ENCODE measurements around the gene PRLH. TPM values are rescaled to one million over a fixed set of nuclear protein-coding genes. Genes with fewer than 3 reads are reported as not detected.
A peak's percentile ranks its signal among the peaks of the same experiment; 100 is the strongest.

PRLH gene
- total RNA-seq, 1 donor from 2014 or later: not detected

GRCh38 chr2:237614151-237614720, 47.9 kb downstream of the PRLH start:
- FAIRE-seq: no peak
- Histone ChIP-seq H3K27me3 (ENCODE audit: control insufficient read depth, insufficient read depth, low read length) (no peaks in the 10 kb centered on the region), H3K4me3 (ENCODE audit: low read depth, low read length) (no peak overlapping the region), H3K36me3 (ENCODE audit: control insufficient read depth, insufficient read depth, low read length) (no peaks in the 10 kb centered on the region)
- no peak for TF ChIP-seq CTCF (IDR thresholded peaks at IDR 0.05; ENCODE audit: insufficient read depth, low read length, severe bottlenecking)
- DNase-seq (ENCODE audit: low read depth): no peak

DNA sequence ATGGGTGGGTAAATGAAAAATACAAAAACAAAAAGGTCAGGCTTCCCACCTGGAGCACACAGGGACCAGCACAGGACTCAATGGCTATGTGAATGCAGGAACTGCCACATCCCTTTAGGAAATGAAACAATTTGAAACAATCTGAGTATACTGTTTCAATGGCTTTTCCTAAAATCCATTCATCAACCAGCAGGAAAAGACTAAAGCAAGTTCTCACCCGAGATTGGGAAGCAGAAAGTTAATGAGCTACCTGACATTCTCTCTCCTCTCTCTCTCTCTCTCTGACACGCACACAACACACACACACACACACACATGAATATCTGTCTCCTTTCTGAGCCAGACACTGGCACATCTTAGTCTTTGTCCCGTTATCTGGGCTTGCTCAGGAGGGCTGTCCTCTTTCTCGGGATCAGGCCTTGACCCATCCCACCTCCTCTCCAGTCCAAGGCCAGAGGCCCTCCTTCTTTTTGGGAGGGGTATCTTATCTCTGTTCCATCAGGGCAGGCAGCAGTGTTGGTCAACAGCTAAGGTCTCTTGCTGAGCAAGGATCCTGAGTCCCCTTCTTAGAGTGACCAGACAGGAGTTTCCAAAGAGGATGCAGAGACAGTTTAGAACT, 49.4 kb downstream of the PRLH start:
- FAIRE-seq (no peak), DNase-seq (ENCODE audit: low read depth) (no peak)
- no peak for TF ChIP-seq CTCF (IDR thresholded peaks at IDR 0.05; ENCODE audit: insufficient read depth, low read length, severe bottlenecking)
- no peaks in the 10 kb centered on the region for H3K36me3 ChIP-seq (ENCODE audit: control insufficient read depth, insufficient read depth, low read length)
- H3K4me3 ChIP-seq (ENCODE audit: low read depth, low read length): no peak overlapping the region
- H3K27me3 ChIP-seq (ENCODE audit: control insufficient read depth, insufficient read depth, low read length): no peaks in the 10 kb centered on the region

DNA sequence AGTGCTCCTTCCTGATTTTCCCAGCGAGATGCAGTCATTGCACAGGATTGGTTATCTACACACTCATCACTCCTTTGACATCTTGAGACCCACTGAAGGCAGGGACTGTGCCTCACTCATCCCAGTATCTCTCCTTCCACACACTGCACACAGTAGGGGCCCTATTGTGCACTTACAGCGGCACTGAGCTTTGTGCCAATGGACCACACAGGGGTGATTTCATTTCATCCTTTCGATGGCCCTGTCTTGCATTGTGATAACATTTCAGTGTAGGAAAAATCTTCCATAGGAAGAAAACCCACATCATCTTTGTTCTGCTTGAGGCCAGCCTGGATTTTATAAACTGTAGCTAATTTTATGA, 50.0 kb downstream of the PRLH start:
- Histone ChIP-seq H3K36me3 (ENCODE audit: control insufficient read depth, insufficient read depth, low read length) (no peaks in the 10 kb centered on the region), H3K4me3 (ENCODE audit: low read depth, low read length) (no peak overlapping the region), H3K27me3 (ENCODE audit: control insufficient read depth, insufficient read depth, low read length) (no peaks in the 10 kb centered on the region)
- DNase-seq (ENCODE audit: low read depth) (no peak), FAIRE-seq (peak; percentile 81)
- no peak for TF ChIP-seq CTCF (IDR thresholded peaks at IDR 0.05; ENCODE audit: insufficient read depth, low read length, severe bottlenecking)

Other genes with a start within 250 kb of the PRLH start
- gene COL6A3, start 152.4 kb upstream of the PRLH start, total RNA-seq: 0.64 and 16.6 TPM in 2 replicates
- 6.6 and 14.7 TPM in 2 replicates for gene MLPH, start 79.3 kb upstream of the PRLH start, total RNA-seq
- gene RAB17, start 24.2 kb downstream of the PRLH start, total RNA-seq: 1.0 and 2.4 TPM in 2 replicates
- 115 and 183 TPM in 2 replicates for gene LRRFIP1, start 61.0 kb downstream of the PRLH start, total RNA-seq
- gene RBM44, start 232.2 kb downstream of the PRLH start, total RNA-seq: 0.26 TPM in 2 replicates

Measured in bronchial epithelial cell (primary cell).